Islet of Langerhans (tissue), 1 donor: Measurements from ENCODE around the gene PADI2.
"Not testable (repeated sequence)": the region's sequence is repeated elsewhere in the genome, so short reads cannot be mapped to it uniquely, and the experiment has no call there.

Experiments
- FAIRE-seq: peaks from one replicate; lab custom pipeline; 2011; peaks lifted over from hg19 to GRCh38; lab: Jason Lieb, UNC

Gene PADI2

DNA sequence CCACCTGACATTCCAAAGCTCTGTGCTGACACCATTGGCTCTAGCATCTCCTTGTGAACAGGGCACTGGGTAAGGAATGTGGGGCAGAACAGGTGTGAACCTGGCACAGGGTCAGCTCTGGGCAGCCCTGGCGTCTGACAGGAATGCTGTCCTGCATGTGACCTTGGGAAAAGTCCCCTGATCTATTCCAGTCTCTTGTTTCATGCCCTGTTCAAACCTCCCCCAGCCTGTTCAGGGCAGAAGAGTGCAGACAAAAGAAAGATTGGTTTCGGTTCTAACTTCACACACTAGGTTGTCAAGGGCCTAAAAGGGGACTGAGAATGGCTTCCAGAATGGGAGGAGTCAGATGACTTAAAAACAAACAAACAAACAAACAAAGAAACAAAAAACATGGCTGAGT is 37.8 kb downstream of the PADI2 start:
- FAIRE-seq, result no peak

DNA sequence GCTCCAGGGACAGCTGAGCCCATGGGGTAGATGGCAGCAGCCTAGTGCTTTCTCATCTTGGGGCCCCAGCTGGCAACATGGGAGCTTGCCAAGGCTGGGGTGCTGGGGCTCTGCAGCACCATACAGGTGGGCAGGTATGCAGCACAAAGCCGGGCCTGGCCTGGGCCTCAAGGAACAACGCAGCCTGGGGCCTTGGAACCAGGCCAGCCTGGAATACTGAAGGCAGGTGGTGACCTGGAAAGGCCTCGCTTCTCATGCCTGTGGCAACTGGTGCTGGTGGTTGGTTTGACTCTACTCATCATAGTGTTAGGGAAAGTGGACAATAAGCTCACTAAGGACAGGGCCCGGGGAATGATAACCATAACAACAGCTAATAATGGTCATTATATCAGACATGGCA is 38.4 kb downstream of the PADI2 start:
- no peak for FAIRE-seq

DNA sequence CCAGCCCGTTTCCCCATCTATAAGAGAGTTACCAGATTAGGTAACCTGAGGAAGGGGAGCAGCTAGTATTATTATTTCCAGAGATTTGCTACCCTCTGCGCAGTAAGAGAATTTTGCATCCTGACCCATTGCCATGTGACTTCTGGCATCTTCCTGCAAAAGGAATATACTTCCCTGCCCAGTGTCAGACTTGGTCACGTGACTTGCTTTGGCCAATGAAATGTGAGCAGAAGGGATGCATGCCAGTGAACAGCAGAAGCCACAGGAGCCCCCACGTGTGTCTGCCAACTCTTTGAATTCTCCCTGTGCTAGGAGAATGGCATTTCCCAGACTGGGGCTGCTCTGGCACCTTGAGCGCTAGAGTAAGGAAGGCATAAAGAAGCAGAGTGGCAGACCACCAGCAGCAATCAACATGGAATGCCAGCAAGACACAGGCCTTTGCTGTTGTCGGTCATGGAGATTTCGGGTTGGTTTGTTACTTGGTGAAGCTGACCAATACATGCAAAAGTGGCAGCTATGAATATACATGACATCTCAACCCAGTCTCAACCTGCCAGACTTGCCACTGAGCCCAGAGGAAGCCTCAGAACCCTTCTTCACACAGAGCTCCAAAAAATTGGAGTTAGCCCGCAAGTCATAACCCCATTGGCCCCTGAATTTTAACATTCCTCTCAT is 39.0 kb downstream of the PADI2 start:
- FAIRE-seq, result no peak

DNA sequence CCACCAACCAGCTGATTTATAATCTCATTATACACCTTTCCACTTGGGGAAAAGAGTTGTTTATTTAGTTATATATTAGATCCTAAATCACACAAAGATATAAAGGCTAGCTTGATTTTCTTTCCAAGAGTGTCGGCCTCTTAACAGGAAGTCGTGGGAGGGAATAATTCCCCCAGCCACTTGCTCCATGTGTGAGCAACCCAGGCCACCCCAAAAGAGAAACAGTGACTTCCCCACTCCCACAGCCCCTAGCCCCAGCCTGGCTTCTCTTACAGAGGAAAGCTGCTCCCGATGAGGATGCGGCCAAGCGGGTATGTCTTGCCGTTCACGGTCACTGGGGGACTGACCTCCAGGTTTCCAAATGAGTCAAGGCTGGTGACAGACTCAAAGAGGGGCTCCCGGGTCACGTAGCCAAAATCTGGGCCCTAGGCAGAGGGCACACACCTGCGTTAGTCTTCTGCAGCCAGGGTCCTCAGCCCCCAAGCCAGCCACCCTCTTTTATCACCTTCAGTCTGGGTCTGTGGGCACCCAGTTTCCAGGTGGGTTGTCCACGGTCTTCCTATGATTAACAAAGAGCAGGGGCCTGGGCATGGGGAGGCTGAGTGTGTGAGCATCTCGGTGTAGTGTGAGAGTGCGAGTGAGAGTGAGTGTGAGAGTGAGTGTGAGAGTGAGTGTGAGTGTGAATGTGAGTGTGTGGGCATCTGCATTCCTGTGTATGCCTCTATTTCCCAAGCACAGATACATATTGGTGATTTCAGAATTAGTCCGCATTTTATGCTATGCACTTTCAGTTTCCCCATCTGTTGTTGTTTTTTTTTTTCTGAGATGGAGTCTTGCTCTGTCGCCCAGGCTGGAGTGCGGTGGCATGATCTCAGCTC is 40.0 kb downstream of the PADI2 start:
- FAIRE-seq, result no peak

DNA sequence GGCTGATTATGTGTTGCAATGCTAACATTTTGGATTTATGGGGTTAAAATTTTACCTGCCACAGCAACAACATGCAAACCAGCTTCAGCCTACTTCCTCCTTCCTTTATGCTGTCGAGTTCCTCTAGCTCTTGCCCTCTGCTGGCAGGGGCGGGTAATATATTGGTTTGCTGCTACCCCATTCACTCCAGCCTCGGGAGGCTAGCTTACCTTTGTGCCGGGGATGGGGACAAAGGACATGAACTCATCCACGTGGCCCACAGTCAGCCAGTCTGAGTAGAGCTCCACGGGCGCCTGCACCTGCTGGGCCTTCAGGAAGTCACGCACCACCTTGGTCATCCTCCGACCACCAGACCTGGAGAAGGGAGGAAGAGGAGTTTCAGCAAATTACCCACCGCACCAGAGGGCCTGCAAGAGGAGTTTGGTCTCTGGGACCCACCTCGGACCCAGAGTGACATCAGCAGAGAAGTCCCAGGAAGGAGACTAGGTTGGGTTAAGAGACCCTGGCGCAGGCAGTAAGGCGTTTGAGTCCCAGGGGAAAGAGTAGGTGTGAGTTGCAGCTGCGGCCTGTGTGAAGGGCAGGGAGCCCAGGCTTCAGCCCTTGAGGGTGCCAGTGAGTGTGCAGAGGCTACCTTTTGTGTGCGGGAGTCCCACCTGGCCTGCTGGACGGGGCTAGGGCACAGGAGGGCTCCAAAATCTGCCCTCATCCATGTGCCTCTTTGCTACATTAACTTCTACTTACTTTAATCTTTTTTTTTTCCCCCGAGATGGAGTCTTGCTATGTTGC is 43.6 kb downstream of the PADI2 start:
- FAIRE-seq, result no peak

DNA sequence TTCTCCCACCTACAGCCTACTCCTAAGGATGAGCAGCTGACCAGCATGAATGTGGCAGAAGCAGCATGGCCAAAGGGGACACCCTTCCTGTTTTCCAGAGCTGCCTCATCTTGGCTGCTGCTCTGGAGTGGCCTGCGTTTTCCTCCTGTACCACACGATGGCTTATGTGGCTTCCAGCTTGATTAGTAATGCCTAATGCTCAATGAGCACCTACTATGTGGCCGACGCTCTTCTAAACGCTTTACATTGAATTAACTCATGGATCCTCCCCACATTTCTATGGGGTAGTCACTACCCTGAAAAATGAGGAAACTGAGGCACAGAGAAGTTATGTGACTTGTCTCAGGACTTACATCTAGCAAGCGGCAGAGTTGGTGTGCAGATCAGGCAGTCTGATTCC is 47.5 kb downstream of the PADI2 start:
- no peak for FAIRE-seq

DNA sequence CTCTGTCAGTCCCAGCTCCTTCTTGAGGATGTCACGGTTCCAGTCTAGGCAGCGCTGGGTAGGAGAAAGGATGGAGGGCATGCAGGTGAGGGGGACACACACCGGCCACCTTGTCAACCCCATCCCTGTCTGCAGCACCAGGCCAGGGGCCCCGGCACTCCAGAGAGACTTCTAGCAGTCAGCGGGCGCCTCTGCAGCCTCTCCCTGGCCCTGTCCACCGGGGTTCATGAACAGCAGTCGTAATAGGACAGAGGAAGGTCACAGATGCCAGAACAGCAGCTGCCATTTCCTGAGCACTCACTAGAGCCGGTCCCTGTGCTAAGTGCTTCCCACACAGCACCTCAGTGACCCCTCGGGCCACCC is 49.1 kb downstream of the PADI2 start:
- FAIRE-seq, result no peak

DNA sequence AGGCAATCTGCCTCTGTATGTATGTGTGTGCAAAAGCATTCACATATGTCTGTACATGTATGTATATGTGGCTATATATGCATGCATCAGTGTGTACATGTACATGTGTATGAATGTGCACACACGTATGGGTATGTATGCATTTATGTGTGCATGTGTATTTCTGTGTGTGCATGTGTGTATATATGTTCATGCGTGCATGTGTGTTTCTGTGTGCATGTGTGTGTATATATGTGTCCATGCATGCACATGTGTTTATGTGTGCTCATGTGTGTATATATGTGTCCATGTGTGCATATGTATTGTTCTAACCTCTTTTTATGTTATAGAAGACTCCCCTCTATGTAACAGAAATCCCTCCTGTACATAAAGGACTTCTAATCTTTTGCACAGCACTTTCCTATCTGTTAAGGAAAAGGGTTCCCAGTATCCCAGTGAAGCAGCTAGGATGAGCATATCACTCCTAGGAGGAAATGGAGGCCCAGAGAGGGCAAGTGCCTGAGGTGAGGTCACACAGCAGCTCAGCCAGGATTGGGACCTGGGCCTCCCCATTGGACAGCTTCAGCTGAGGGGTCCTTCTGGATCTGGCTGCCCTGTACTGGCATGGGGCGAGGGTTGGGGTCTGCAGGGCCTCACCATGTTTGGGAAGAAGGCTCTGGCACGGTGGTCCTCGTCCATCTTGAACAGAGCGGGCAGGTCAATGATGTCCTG is 49.6 kb downstream of the PADI2 start:
- FAIRE-seq, result no peak

DNA sequence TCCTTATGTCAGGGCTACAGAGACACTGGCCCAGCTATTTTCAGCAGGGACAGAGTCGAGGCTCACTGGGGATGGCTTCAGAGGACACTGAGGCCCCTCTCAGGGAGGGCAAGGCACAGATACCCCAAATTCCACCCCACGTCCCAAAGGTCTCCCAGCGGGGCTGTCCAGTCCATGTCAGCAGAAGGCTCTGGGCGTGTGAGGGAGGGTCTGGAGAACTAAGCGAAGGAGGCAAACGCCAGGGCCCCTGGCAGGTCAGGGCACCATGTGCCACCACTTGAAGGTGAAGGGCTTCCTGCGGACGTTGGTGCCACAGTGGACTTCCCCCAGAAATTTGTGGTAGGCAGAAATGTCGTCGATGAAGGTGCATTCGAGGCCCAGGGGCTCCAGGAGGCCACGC is 50.5 kb downstream of the PADI2 start:
- no peak for FAIRE-seq

DNA sequence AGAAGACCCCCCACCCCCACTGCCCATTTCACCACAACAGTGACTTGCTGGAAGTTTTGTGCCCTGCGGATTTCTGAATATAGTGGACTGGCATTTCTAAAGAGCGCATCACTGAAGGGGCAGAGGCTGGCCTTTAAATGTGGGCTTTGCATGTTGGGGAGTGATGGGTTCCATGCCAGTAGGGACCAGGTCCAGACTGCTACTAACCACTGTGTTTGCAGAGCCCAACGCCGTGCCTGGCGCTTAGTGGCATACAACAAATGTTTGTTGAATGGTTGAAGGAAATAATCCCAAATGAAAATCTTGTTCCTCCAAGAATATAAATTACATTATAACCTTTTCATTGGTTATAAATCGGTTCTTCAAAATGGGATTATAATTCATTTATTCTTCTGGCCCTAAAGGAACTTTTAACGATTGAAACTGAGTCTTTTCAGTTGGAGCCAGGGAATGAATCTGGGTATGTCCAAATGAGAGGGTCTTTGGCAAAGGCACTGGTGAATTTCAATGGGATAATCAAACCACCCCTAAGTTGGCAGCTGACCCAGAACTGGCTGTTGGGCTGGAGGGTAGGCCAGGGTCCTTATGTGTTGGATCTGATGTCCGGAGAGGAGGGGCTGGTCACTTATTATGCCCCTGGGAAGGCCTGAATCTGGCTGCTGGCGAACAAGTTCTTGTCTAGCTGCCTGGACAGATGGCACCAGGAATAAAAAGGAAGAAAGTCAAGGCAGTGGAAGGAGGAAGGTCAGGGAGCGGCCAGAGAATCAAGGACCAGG is 51.6 kb downstream of the PADI2 start:
- FAIRE-seq, result no peak

DNA sequence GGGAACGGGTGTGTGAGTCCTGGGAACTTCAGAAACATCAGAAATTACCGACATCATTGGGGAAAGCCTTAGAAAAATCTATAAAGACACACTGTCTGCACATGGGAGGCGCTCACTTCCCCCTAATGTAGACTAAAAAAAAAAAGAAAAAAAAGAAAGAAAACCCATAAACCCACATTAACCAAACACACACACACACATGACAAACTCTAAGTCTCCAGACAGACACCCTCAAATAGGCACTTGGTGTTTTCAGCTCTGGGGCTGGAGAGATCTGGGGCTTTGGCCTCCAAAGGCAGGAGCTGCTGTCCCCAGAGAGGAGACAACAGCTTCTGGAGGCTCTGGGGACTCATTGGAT is 52.2 kb downstream of the PADI2 start:
- no peak for FAIRE-seq

DNA sequence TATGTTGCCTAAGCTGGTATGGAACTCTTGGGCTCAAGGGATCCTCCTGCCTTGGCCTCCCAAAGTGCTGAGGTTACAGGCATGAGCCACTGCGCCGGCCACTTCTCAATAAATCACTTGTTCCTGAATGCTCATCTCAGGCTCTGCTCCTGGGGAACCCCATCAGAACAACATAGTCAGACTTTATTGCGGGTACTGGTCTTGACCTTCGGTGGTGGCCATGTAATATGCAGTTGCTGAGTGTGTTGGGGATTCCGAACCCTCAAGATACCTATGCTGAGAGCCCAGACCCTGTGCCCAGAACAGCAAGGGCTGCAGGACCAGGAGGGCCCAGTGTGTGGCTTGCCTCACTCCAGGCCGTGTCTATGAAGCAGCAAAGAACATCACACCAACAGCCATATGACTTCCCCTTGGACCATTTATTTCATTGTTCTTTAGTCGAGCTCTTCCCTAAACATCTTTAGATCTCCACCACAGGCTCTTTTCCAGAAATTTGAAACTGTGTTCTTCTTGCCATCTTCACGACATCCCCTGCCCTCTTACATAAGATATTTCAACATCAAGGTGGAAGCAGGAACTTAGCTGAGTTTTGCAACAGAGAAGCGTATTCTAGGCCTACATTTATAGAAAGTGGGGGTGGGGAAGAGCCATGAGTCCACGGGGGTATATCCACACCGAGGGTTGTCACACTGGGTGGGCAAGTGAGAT is 52.7 kb downstream of the PADI2 start:
- FAIRE-seq, result no peak

DNA sequence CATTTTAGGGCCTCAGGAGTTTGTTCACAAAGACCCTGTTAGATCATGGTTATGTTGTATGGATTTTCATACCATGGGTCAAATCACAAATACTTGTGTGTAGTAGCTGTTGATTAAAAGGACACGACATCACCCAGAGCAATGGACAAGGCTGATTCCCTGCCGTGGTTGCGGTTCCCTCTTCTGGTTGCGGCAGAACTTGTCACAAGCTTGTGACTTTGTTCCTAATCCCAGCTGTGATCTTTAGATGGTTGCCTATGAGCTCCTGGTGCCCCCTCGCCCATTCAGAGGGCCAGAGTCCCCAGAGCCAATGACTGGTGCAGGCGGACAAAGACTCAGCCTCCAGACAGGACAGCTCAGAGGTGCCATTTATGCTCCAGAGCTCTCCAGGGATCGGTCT is 53.6 kb downstream of the PADI2 start:
- FAIRE-seq, result no peak

DNA sequence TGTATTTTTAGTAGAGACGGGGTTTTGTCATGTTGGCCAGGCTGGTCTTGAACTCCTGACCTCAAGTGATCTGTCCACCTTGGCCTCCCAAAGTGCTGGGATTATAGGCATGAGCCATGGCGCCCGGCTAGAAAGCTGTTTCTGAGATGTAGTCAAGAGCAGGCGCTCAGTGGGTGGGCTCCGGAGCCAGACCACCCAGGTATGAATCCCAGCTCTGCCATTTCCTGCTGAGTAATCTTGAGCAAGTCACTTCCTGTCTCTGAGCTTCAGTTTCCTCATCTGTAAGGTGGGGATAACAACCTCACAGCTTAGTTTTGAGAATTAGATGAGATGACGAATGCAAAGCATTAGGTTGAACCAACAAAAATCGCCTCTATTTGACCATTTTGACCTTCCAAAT is 56.5 kb downstream of the PADI2 start:
- not testable (repeated sequence) for FAIRE-seq

DNA sequence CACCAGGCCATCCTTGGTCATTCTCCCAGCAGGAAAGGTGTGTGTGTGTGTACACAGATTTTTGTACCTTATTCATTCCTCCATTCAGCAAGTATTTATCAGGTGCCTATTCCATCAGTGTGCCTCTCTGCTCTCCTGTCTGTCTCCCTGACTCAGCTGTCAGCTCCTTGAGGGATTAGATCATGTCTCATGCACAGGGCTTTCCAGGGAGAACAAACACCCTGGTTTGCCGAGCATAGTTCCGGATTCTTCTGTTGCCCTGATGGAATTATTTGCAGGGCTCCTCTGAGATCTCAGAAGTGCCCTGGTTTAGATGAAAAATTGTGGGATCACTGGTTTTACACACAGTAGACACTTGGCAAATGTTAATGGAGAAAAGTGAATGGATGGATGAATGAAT is 57.4 kb downstream of the PADI2 start:
- FAIRE-seq, result no peak

DNA sequence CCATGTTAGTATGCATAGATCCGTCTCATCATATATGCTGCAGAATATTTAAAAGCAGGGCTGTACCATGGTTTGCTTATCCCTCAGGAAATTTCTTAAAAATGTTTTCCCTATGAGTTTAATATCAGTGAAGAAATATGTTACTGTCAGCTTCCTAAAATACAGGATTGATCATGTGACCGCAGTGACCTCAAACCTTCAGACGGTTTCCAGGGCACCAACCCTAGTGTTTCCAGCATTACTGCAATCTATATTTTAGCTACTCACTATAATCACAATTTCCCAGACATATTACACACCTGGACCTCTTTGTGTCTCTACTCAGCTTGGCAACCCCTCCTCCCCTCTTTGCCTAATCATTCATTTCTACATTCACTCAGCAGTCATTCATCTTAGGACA is 57.8 kb downstream of the PADI2 start:
- FAIRE-seq, result no peak

DNA sequence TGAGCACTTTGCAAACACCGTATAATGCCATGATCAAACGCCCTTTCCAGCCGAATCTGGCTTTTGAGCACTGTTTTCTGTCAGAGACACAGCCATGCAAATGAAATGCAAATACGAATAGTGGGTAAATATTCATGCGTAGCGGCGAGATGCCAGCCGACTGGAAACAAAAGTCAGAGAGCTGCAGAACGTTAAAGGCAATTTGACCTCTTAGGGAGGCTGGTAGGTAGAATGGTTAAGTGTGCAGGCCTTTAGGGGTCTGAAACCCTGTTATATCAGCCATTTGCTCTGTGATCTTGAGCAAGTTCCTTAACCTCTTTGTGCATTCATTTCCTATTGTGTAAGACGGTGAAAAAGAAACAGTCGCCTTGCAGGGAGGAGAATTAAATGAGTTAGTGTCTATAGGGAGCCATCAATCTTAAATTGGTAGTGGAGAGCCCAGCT is 58.9 kb downstream of the PADI2 start:
- no peak for FAIRE-seq

DNA sequence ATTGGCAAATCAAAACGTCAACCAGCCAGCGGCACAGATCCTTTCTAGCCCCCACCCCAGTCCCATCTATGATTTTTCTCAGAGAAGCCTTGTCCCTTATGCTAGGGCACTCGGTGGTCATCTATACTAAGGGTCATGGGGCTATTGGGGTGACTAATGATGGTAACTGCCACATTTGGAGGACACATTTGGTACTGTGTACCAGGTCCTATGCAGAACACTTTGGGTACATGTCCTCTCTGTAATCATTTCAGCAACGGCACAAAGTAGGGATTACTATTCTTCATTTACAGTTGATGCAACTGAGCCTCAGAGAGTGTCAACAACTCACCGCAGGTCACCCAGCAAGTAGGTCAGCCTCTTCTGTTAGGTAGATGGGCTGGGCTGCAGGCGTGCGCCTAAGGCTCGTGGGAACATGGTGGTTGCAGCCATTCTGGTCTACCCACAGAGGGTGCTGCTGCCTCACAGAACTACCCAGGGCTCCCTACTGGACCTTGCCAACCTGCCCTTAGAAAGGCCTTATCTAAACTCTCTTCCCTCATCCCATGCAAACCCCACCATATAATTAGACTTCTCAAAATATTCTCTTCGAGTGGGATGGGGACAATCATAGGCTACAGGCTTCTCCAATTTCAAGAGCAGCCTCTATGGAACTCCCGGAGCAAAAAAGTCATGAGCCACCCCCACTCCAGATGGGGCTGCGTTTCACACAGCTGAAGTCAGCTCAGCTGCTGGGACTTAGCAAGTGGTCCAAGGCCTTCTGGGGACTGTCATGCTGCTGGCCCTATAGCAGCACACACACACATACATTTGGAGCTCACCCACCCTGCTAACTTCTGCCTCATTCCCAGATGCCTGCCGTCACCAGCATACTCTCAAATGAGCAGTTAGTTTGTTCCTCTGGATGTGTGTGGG is 59.6 kb downstream of the PADI2 start:
- no peak for FAIRE-seq

DNA sequence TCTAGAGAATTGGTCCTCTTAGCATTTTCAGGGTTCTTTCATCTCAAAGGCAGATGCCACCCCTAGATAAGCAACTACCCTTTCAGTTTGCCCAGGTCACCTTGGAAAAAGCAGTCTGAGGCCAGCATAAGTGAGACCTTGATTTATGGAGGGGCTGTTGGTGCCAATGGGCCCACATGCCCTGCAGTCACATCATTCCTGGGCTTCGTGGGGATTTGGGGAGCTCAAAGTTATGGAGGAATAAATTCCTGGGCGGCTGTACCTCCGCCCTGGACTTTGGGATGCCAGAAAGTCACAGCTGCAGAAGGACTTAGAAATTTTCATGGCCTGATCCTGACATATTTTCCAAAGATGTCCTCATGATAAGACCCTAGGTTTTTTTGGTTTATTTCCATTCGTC is 62.7 kb downstream of the PADI2 start:
- no peak for FAIRE-seq

DNA sequence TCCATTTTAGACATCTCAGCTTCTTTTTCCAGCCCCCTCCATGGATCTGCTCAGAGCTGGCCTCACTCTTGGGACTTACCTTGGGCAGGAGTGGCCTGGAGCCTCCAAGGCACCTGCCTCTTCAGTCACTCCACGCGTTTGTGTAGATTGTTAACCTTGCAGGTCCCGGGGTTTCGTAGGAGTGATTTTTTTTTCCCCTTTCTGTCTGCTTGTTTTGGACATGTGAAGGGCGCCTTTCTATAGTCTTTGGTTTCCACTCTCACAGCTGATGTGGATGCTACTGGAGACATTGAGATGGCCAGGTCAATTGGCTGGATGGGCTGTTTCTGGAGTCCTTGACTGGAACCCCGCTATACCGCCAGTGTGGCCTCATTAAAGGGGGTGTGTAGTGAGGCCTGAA is 63.5 kb downstream of the PADI2 start:
- FAIRE-seq, result no peak
